ENCODE measurements around the gene C1QB.
"Not testable (repeated sequence)": the region's sequence is repeated elsewhere in the genome, so short reads cannot be mapped to it uniquely, and the experiment has no call there.

Gene C1QB

GRCh38 chr1:22685591-22686059 is 32.6 kb downstream of the C1QB start:
- H3K4me3 ChIP-seq (ENCODE audit: low read length), result no peak overlapping the region
- TF ChIP-seq ZNF274 (IDR thresholded peaks at IDR 0.05; ENCODE audit: low read depth, low read length), result no peak

- no peak overlapping the region for H3K4me3 ChIP-seq (ENCODE audit: low read length)
- no peak for TF ChIP-seq ZNF274 (IDR thresholded peaks at IDR 0.05; ENCODE audit: low read depth, low read length)
Measured at GRCh38 chr1:22687191-22687590, 34.2 kb downstream of the C1QB start.

- TF ChIP-seq ZNF274 (IDR thresholded peaks at IDR 0.05; ENCODE audit: low read depth, low read length), result no peak
- H3K4me3 ChIP-seq (ENCODE audit: low read length), result no peak overlapping the region
Measured at GRCh38 chr1:22688466-22688865, 35.4 kb downstream of the C1QB start.

GRCh38 chr1:22689505-22689904 is 36.5 kb downstream of the C1QB start:
- TF ChIP-seq ZNF274 (IDR thresholded peaks at IDR 0.05; ENCODE audit: low read depth, low read length), result no peak
- no peak overlapping the region for H3K4me3 ChIP-seq (ENCODE audit: low read length)

- no peak overlapping the region for H3K4me3 ChIP-seq (ENCODE audit: low read length)
- TF ChIP-seq ZNF274 (IDR thresholded peaks at IDR 0.05; ENCODE audit: low read depth, low read length), result no peak
Measured at GRCh38 chr1:22691031-22691753, 38.2 kb downstream of the C1QB start.

- H3K4me3 ChIP-seq (ENCODE audit: low read length), result no peak overlapping the region
- no peak for TF ChIP-seq ZNF274 (IDR thresholded peaks at IDR 0.05; ENCODE audit: low read depth, low read length)
Measured at GRCh38 chr1:22694172-22694571, 41.1 kb downstream of the C1QB start.

- H3K4me3 ChIP-seq (ENCODE audit: low read length), result no peak overlapping the region
- no peak for TF ChIP-seq ZNF274 (IDR thresholded peaks at IDR 0.05; ENCODE audit: low read depth, low read length)
Measured at GRCh38 chr1:22696610-22697009, 43.6 kb downstream of the C1QB start.

- H3K4me3 ChIP-seq (ENCODE audit: low read length), result no peak overlapping the region
- TF ChIP-seq ZNF274 (IDR thresholded peaks at IDR 0.05; ENCODE audit: low read depth, low read length), result no peak
Measured at GRCh38 chr1:22697980-22698379, 44.9 kb downstream of the C1QB start.

- no peak for TF ChIP-seq ZNF274 (IDR thresholded peaks at IDR 0.05; ENCODE audit: low read depth, low read length)
Measured at GRCh38 chr1:22699681-22700520, 46.9 kb downstream of the C1QB start.

GRCh38 chr1:22702296-22703085 is 49.5 kb downstream of the C1QB start:
- no peak for TF ChIP-seq ZNF274 (IDR thresholded peaks at IDR 0.05; ENCODE audit: low read depth, low read length)
- no peak overlapping the region for H3K4me3 ChIP-seq (ENCODE audit: low read length)

More at GRCh38 chr1:22699681-22700520, 46.9 kb downstream of the C1QB start:
- no peak overlapping the region for H3K4me3 ChIP-seq (ENCODE audit: low read length)

GRCh38 chr1:22704440-22705067 is 51.5 kb downstream of the C1QB start:
- no peak overlapping the region for H3K4me3 ChIP-seq (ENCODE audit: low read length)
- TF ChIP-seq ZNF274 (IDR thresholded peaks at IDR 0.05; ENCODE audit: low read depth, low read length), result no peak

GRCh38 chr1:22705586-22705985 is 52.5 kb downstream of the C1QB start:
- TF ChIP-seq ZNF274 (IDR thresholded peaks at IDR 0.05; ENCODE audit: low read depth, low read length), result no peak
- H3K4me3 ChIP-seq (ENCODE audit: low read length), result no peak overlapping the region

- not testable (repeated sequence) for H3K4me3 ChIP-seq (ENCODE audit: low read length)
Measured at GRCh38 chr1:22706100-22706499, 53.1 kb downstream of the C1QB start.

GRCh38 chr1:22708777-22709176 is 55.7 kb downstream of the C1QB start:
- no peak for TF ChIP-seq ZNF274 (IDR thresholded peaks at IDR 0.05; ENCODE audit: low read depth, low read length)
- H3K4me3 ChIP-seq (ENCODE audit: low read length), result no peak overlapping the region

Measured in GM08714 (cell line).